Left kidney (tissue), 2 donors: ENCODE measurements around the gene FAM89B. TPM values are rescaled to one million over a fixed set of nuclear protein-coding genes. Genes with fewer than 3 reads are reported as not detected.

Source experiments
- DNase-seq: peaks from one replicate; pipeline ENCODE4 v3.0.0-alpha.2; 2013
- polyA plus RNA-seq: library from polyadenylated mRNA; unstranded; fragments of 120-200 nt; gene quantifications from one replicate; pipeline ENCODE4 v1.2.1, GENCODE V29; 2013; ENCODE audit not compliant: insufficient read length

The FAM89B gene
- polyA plus RNA-seq, 1 donor, result 17.6 TPM

GRCh38 chr11:65571420-65571819 lies 918 bp upstream of the FAM89B start:
- no peak for DNase-seq

DNA sequence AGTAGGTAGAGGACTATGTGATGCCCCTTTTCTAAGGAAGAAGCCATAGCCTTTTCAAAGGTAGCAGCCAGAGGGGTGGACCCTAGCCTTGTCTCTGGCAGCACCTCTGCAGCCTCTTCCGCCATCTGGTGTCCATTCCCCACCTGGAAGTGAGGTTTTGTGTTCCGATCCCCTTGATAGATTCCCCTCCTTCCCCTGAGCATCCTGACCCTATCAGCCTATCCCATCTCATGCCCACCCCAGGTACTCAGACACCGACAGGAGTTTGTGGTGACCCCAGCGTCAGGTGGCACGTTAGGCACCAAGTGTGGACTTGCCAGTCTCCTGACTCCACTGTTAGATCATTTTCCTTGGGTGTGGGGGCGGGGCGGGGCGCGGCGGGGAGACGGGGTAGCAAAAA lies 398 bp upstream of the FAM89B start:
- no peak for DNase-seq

DNA sequence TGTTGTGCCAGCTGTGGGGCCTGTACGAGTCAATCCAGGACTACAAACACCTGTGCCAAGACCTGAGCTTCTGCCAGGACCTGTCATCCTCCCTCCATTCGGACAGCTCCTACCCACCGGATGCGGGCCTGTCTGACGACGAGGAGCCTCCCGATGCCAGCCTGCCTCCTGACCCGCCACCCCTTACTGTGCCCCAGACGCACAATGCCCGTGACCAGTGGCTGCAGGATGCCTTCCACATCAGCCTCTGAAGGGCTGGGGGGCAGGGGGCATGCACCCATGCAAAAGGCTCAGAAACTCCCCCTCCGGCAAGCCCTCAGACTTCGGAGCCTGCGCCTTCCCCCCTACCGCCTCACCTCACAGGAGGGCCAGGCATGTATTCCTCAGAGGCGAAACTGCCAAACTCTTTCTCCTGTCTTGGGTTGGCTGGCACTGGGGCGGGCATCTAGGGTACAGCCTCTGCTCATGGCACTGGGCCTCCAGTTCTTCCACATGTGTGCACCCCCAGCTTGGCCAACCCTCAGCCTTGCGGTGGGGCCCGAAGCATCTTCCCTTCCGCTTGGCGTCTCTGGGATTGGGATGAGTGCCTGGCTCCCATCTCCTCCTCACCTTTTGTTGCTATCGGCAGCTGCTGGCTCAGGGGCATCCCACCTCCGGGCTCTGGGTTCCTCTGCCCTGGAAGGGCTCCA lies 1.2 kb downstream of the FAM89B start:
- no peak for DNase-seq

GRCh38 chr11:65574109-65574810 lies 1.9 kb downstream of the FAM89B start:
- DNase-seq, result peak; percentile 82

- DNase-seq, result no peak
Measured at GRCh38 chr11:65574811-65575567, 2.7 kb downstream of the FAM89B start.

- DNase-seq, result no peak
Measured at GRCh38 chr11:65575568-65576231, 3.4 kb downstream of the FAM89B start, which contains the start of gene EHBP1L1. TSS of gene EHBP1L1 (plus strand) at chr11:65576053. CDS start at chr11:65576303, 250 bp downstream.

GRCh38 chr11:65576232-65576866 lies 4.0 kb downstream of the FAM89B start:
- no peak for DNase-seq

- no peak for DNase-seq
Measured at GRCh38 chr11:65576867-65577755, 4.8 kb downstream of the FAM89B start.

- DNase-seq, result no peak
Measured at GRCh38 chr11:65577756-65578109, 5.4 kb downstream of the FAM89B start.

DNA sequence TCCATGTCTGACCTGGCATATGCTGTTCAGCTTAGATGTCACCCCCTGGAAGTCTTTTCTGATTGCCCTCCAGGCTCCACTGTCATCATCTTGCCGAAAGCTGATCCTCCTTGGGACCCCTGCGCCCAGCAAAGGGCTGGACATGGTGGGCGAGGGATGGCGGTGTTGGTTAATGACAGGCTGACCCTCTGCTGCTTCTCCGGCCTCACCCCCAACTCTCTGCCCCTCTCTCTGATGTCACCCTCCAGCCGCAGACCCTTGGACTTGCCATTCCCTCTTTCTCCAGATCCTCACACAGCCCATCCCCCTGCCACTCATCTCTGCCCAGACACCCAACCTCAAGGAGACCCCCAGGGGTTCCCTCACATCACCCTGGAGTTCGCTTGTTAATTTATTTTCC lies 5.8 kb downstream of the FAM89B start:
- DNase-seq, result no peak

DNA sequence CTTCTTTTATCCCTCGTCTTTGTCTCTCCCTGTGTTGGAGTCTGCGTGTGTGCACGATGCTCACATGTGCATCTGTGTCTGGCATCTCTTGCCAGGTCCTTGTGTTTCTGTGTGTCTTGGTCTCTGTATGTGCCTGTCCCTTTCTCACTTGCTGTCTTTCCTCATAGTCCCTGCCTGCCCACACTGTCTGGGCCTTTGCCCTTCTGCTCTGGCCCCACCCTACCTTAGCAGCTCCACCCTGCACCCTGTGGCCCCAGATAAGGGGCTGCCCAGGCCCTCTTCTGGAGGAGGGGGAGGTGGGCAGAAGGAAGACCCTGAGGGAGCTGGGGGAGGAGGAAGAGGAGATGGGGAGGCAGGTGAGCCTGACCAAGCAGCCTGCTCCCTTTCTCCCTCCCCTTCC lies 6.3 kb downstream of the FAM89B start:
- DNase-seq, result no peak

DNA sequence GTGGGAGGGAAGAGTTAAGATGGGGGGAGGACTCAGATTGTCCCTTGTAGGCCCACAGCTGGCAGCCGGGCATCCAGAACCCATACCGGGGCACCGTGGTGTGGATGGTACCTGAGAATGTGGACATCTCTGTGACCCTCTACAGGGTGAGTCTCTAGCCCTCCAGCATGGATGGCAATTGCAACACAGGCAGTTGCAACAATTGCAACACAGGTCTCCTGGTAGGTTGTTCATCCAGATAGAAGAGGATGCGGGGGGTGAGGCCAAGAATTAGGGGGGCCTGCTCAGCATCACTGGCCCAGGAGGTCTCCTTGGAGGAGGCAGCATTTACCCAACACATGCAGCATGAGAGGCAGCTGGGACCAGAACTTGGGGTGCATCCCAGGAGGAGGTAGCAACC lies 7.0 kb downstream of the FAM89B start:
- DNase-seq, result no peak

GRCh38 chr11:65580031-65580692 lies 7.8 kb downstream of the FAM89B start:
- no peak for DNase-seq

GRCh38 chr11:65580756-65581155 lies 8.4 kb downstream of the FAM89B start:
- DNase-seq, result no peak

DNA sequence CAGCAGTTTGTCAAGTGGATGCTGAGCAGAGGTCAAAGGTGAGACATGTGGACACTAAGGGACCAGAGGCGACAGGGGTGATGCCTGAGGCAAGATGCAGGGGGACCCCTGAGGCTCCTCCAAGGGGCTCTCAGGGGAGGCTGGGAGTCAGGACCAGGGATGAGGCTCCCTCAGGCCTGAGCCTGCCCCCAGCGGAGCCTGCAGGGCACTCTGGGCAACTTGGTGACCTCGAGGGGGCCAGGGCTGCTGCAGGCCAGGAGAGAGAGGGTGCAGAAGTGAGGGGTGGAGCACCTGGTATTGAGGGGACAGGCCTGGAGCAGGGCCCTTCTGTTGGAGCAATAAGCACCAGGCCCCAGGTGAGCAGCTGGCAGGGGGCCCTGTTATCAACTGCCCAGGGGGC lies 9.6 kb downstream of the FAM89B start:
- no peak for DNase-seq

DNA sequence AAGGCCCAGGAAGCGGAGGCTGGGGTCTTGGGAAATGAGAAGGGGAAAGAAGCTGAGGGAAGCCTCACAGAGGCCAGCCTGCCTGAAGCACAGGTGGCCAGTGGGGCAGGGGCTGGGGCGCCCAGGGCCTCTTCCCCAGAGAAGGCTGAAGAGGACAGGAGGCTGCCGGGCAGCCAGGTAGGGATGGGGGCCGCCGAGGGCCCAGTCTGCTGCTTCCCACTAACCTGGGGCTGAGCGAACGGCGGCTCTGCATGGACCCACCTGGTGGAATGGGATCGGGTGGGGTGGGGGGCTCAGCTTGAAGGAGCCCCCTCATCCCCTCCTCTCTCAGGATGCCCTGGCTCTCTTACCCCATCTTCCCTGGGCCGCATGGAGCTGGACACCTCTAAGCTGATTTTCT lies 11.3 kb downstream of the FAM89B start:
- no peak for DNase-seq

GRCh38 chr11:65584106-65584505 lies 11.8 kb downstream of the FAM89B start:
- no peak for DNase-seq

- no peak for DNase-seq
Measured at GRCh38 chr11:65584723-65585171, 12.4 kb downstream of the FAM89B start.

DNA sequence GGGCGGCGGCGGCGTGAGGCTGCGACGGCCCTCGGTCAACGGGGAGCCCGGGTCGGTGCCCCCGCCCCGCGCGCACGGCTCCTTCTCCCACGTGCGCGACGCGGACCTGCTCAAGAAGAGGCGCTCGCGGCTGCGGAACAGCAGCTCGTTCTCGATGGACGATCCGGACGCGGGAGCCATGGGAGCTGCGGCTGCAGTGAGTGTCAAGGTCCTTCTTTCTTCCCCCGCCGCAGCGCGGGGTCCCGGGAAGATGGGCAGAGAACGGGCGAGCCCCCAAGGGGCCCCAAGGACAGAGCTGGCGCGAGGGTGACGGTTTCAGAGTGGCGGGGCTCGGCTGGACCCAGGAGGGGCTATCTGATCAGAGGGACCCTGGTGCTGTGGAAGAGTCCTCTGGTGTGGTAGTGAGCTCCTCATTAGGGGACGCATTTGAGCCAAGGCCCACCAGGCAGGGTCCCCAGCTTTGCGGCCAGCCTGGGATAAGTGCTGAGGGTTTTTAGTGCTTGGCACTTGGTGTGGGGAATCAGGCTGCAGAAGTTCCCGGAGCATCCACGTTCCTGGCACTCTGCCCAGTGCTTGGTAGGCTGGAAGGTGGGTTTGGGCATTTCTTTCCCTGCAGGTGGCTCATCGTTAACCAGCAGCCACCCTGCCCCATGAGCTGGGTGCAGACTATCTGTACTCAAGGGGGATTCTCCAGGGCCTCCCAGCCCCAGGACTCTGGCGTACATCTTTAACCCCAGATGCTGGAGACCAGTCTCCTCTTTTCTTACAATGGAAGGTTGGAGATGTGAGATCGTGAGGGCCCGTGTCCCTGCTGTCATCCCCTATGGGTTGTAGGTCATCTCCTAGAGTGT lies 13.3 kb downstream of the FAM89B start:
- no peak for DNase-seq
